Measurements from ENCODE around the gene MPZL2.
A peak's percentile ranks its signal among the peaks of the same experiment; 100 is the strongest.

MPZL2 gene

GRCh38 chr11:118251858-118252652 lies 12.0 kb downstream of the MPZL2 start, which contains the start of gene MPZL3:
TSS of gene MPZL3 (minus strand) at chr11:118252365. CDS start at chr11:118252294, 71 bp downstream.
- intact Hi-C loops (cut with DNase I; ENCODE audit: low total_unique reads) = no loop called here
- peaks cover 0 to 8% (median 3%) of the 10 kb centered on the region in 4 donors for H3K4me1 ChIP-seq
- peak within 1 kb of the TSS; percentile 44 to 53 for H3K4me3 ChIP-seq
- no peak for TF ChIP-seq CTCF (IDR thresholded peaks at IDR 0.05)
- H3K27me3 ChIP-seq = peaks cover 0 to 22% of the 10 kb centered on the region in 2 donors
- H3K9me3 ChIP-seq = no peaks in the 10 kb centered on the region
- peak within 1 kb of the TSS in 1 of 2 donors; percentile 50 for H3K27ac ChIP-seq
- peak; percentile 38 to 71 for DNase-seq
- H3K36me3 ChIP-seq = no peaks in the 10 kb centered on the region

- TF ChIP-seq CTCF (IDR thresholded peaks at IDR 0.05) = no peak
- no peak overlapping the region for H3K27ac ChIP-seq
Measured at GRCh38 chr11:118247041-118247440, 17.1 kb downstream of the MPZL2 start.

GRCh38 chr11:118245936-118246562 lies 18.0 kb downstream of the MPZL2 start:
- no peaks in the 10 kb centered on the region for H3K9me3 ChIP-seq
- H3K36me3 ChIP-seq = no peaks in the 10 kb centered on the region
- peaks cover 0 to 6% of the 10 kb centered on the region in 2 donors for H3K27me3 ChIP-seq
- TF ChIP-seq CTCF (IDR thresholded peaks at IDR 0.05) = no peak
- no peak overlapping the region for H3K27ac ChIP-seq
- H3K4me3 ChIP-seq = no peak overlapping the region
- no peak for DNase-seq
- H3K4me1 ChIP-seq = peaks cover 0 to 4% (median 0%) of the 10 kb centered on the region in 4 donors
- intact Hi-C loops (cut with DNase I; ENCODE audit: low total_unique reads) = no loop called here

More at GRCh38 chr11:118247041-118247440, 17.1 kb downstream of the MPZL2 start:
- no peak for DNase-seq
- no peaks in the 10 kb centered on the region for H3K9me3 ChIP-seq
- intact Hi-C loops (cut with DNase I; ENCODE audit: low total_unique reads) = no loop called here
- no peak overlapping the region for H3K4me3 ChIP-seq
- no peaks in the 10 kb centered on the region for H3K36me3 ChIP-seq
- H3K27me3 ChIP-seq = peaks cover 0 to 12% of the 10 kb centered on the region in 2 donors
- peaks cover 0 to 3% (median under 1%) of the 10 kb centered on the region in 4 donors for H3K4me1 ChIP-seq

- peaks cover 0 to 6% of the 10 kb centered on the region in 2 donors for H3K27me3 ChIP-seq
- intact Hi-C loops (cut with DNase I; ENCODE audit: low total_unique reads) = no loop called here
- DNase-seq = no peak
- no peak overlapping the region for H3K4me3 ChIP-seq
- no peak overlapping the region for H3K27ac ChIP-seq
- no peak for TF ChIP-seq CTCF (IDR thresholded peaks at IDR 0.05)
- peaks cover 0 to 4% (median 0%) of the 10 kb centered on the region in 4 donors for H3K4me1 ChIP-seq
- no peaks in the 10 kb centered on the region for H3K36me3 ChIP-seq
- no peaks in the 10 kb centered on the region for H3K9me3 ChIP-seq
Measured at GRCh38 chr11:118243993-118244762, 19.9 kb downstream of the MPZL2 start.

- no peak for TF ChIP-seq CTCF (IDR thresholded peaks at IDR 0.05)
- intact Hi-C loops (cut with DNase I; ENCODE audit: low total_unique reads) = no loop called here
- Histone ChIP-seq H3K27ac (no peak overlapping the region), H3K4me3 (no peak overlapping the region), H3K36me3 (no peaks in the 10 kb centered on the region), H3K27me3 (peaks cover 0 to 6% of the 10 kb centered on the region in 2 donors), H3K4me1 (peaks cover 0 to 4% (median 0%) of the 10 kb centered on the region in 4 donors), H3K9me3 (no peaks in the 10 kb centered on the region)
- DNase-seq = no peak
Measured at GRCh38 chr11:118243161-118243560, 20.9 kb downstream of the MPZL2 start.
